Loucy (cell line): ENCODE measurements around the gene RPS19.

Experiments used
- EZH2phosphoT487 ChIP-seq: fragments of 200-600 bp; IDR thresholded peaks from 2 replicates; pipeline ENCODE4 v1.6.1; 2018; ENCODE audit warnings: antibody characterized with exemption, mild to moderate bottlenecking, moderate library complexity, borderline replicate concordance
- TF ChIP-seq, protein P1 (sequence below): fragments of 200-600 bp; sonication (generic); conservative IDR thresholded peaks from 2 replicates; pipeline ENCODE4 v1.5.1; 2014; ENCODE audit warnings: mild to moderate bottlenecking, antibody characterized with exemption, low read length

GRCh38 chr19:41872384-41872774 is 12.3 kb downstream of the RPS19 start:
- TF ChIP-seq, protein P1, sequence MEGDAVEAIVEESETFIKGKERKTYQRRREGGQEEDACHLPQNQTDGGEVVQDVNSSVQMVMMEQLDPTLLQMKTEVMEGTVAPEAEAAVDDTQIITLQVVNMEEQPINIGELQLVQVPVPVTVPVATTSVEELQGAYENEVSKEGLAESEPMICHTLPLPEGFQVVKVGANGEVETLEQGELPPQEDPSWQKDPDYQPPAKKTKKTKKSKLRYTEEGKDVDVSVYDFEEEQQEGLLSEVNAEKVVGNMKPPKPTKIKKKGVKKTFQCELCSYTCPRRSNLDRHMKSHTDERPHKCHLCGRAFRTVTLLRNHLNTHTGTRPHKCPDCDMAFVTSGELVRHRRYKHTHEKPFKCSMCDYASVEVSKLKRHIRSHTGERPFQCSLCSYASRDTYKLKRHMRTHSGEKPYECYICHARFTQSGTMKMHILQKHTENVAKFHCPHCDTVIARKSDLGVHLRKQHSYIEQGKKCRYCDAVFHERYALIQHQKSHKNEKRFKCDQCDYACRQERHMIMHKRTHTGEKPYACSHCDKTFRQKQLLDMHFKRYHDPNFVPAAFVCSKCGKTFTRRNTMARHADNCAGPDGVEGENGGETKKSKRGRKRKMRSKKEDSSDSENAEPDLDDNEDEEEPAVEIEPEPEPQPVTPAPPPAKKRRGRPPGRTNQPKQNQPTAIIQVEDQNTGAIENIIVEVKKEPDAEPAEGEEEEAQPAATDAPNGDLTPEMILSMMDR, result no peak
- no peak for TF ChIP-seq EZH2phosphoT487
